Mucosa of stomach (tissue), 1 donor: ENCODE measurements around the gene PLA2R1.

Experiments used
- H3K27me3 ChIP-seq: one replicate; pipeline ENCODE4 v1.7.0; 2013; ENCODE audit warnings: mild to moderate bottlenecking, low read length; ENCODE audit not compliant: control insufficient read depth, insufficient read depth
- H3K36me3 ChIP-seq: one replicate; pipeline ENCODE4 v1.7.0; 2013; ENCODE audit warnings: low read length; ENCODE audit not compliant: control insufficient read depth, insufficient read depth
- H3K4me1 ChIP-seq: one replicate; pipeline ENCODE4 v1.7.0; 2013; ENCODE audit warnings: mild to moderate bottlenecking, low read length; ENCODE audit not compliant: control insufficient read depth, insufficient read depth
- H3K4me3 ChIP-seq: one replicate; pipeline ENCODE4 v1.7.0; 2013; ENCODE audit warnings: low read length
- H3K9ac ChIP-seq: one replicate; pipeline ENCODE4 v1.7.0; 2013; ENCODE audit warnings: mild to moderate bottlenecking, low read length, moderate library complexity
- H3K9me3 ChIP-seq: one replicate; pipeline ENCODE4 v1.7.0; 2013; ENCODE audit warnings: mild to moderate bottlenecking, low read length, moderate library complexity; ENCODE audit not compliant: control insufficient read depth
- donor health status: Pancreatic carcinoma.

The PLA2R1 gene

DNA sequence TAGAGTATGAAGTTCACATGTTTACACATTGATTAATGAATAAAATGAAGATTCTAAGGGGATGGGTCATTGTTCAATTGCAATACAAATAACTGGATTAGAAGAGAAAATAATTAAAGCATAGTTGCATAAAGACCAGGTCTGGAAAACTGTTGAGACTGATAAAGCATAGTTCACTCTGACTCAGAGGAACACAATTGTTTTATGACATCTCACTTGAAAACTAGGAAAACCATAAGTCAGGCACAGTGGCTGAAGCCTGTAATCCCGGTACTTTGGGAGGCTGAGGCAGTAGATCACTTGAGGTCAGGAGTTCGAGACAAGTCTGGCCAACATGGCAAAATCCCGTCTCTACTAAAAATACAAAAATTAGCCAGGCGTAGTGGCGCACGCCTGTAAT is 46.7 kb downstream of the PLA2R1 start:
- Histone ChIP-seq H3K4me3 (no peak overlapping the region), H3K4me1 (no peaks in the 10 kb centered on the region), H3K9me3 (no peaks in the 10 kb centered on the region), H3K27me3 (no peaks in the 10 kb centered on the region), H3K9ac (no peak overlapping the region), H3K36me3 (no peaks in the 10 kb centered on the region)

DNA sequence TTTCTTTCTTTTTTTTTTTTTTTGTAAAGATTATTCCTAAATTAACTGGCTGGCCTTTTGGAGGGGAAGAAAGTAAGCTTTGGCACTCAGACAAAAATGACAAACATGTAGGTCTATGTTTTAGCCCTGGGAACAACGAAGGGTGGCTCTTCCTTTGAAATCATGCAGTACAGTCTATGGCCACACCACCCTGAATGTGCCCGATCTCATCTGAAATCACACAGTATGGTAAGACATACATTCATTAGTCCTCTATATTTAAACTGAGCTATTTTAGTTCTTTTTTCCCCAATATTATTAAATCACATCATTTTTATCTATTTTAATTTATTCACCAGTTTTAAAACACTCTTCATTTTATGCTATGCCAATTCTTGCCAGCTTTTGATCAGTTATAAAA is 48.2 kb downstream of the PLA2R1 start:
- no peaks in the 10 kb centered on the region for H3K27me3 ChIP-seq
- H3K9ac ChIP-seq: no peak overlapping the region
- H3K9me3 ChIP-seq: no peaks in the 10 kb centered on the region
- no peaks in the 10 kb centered on the region for H3K36me3 ChIP-seq
- no peaks in the 10 kb centered on the region for H3K4me1 ChIP-seq
- H3K4me3 ChIP-seq: no peak overlapping the region

DNA sequence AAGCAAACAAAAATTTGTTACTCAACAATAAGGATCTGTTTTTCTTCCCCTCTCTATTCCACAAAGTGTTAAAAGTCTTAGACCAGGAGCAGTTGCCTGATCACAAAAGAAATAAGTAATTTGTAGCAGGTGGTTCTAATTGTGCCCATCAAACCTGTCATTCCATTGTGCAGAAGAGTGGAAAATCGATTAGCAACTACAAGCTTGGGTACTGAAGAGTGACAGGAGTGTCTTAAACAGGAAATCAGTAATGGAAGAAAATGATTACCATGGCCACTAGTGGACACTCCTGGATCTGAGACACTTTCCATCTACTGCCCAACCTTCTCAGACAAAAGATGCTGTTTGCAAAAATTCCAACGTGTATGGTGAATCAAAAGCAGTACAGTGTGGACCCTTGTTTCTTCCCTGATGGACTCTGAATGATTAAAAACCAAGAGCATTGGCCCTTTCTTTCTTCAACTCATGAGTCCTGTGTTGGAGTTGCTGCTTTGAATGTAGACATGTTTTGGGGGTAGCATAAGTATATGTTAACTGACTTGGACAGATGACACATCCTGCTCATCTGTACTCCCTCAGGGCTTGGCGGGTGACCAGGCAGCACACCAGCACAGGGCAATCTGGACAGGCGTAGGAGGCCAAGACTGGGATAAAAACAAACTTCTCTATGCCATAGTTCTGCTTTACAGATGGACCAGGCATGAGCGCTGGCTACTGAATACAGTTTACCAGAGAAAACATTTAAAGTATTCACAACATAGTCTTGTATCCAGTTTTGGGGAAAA is 51.9 kb downstream of the PLA2R1 start:
- Histone ChIP-seq H3K27me3 (no peaks in the 10 kb centered on the region), H3K9me3 (no peaks in the 10 kb centered on the region), H3K4me3 (no peak overlapping the region), H3K36me3 (no peaks in the 10 kb centered on the region), H3K9ac (no peak overlapping the region), H3K4me1 (no peaks in the 10 kb centered on the region)

DNA sequence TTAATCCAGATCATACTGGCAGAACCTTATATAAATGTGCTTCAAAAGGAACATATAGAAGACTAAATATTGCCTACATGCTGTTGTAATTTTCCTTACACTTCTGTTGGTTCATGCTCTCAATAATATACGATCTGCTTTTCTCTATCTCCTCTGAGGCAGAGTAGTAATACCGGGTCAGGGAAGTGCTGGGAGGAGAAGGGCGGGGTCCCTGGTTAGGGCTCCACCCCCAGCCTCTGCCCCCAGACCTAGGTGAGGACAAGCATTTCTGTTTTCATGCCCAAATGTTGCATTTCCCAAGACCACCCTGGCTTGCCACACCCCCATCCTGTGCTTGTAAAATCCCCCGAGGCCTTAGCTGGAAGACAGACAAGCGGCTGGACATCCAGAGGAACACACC is 55.3 kb downstream of the PLA2R1 start:
- no peak overlapping the region for H3K4me3 ChIP-seq
- H3K9me3 ChIP-seq: no peaks in the 10 kb centered on the region
- no peak overlapping the region for H3K9ac ChIP-seq
- no peaks in the 10 kb centered on the region for H3K4me1 ChIP-seq
- no peaks in the 10 kb centered on the region for H3K27me3 ChIP-seq
- H3K36me3 ChIP-seq: no peaks in the 10 kb centered on the region

DNA sequence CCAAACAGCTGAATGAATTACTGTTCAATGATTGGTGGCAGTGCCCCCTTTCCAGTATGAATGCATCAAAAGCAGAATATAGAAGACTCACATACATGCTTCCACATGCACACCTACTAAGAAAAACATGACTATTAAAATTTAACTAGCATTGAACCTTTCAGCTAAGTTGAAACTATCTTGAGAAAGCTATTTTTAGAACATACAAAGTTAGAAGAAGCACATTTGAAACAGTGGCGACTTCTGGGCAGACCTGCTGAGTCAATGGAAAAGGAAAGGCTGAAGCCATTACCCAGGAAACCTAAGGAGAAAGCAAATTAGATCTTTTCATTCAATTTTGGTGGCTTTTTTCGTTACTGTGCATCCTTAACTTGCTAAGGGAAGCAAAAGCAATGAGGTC is 55.9 kb downstream of the PLA2R1 start:
- Histone ChIP-seq H3K9me3 (no peaks in the 10 kb centered on the region), H3K4me3 (no peak overlapping the region), H3K4me1 (no peaks in the 10 kb centered on the region), H3K9ac (no peak overlapping the region), H3K27me3 (no peaks in the 10 kb centered on the region), H3K36me3 (no peaks in the 10 kb centered on the region)

DNA sequence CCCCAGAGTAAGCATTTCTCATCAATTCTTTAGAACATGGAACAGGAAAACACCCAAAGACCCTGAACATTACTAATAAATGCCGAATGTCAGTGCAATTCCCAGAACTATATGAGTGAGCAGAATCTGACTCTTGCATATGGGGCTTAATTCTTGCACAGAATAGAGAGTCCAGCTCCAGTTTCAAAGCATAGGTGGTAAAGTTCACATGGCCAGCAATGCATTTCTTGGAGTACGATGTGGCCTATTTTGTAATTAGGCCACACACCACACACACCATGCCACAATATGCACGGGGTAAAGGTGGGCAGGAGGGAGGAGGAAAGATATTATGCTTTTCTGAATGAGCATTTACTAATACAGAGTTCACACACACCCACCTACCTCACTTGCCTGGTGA is 56.5 kb downstream of the PLA2R1 start:
- Histone ChIP-seq H3K9me3 (no peaks in the 10 kb centered on the region), H3K9ac (no peak overlapping the region), H3K4me1 (no peaks in the 10 kb centered on the region), H3K27me3 (no peaks in the 10 kb centered on the region), H3K4me3 (no peak overlapping the region), H3K36me3 (no peaks in the 10 kb centered on the region)

DNA sequence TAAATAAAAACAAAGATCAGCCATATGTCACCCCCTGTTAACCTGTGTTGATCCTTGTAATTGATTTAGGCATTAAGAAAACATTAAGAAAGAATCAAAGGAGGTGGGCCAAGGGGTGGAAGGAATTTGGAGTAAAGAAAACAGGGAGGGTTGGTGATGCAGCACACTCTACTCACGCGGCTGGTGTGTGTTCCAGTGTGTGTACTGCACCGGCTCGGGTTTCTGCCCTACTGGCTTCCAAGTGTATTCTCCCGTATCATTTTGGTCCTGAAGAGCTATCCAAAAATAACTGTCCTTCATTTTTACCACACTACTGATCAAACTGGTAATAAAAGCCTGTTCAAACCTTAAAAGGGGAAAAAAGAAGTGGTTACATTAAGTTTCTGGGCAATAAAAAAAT is 56.9 kb downstream of the PLA2R1 start:
- Histone ChIP-seq H3K9me3 (no peaks in the 10 kb centered on the region), H3K36me3 (no peaks in the 10 kb centered on the region), H3K4me3 (no peak overlapping the region), H3K27me3 (no peaks in the 10 kb centered on the region), H3K4me1 (no peaks in the 10 kb centered on the region), H3K9ac (no peak overlapping the region)

DNA sequence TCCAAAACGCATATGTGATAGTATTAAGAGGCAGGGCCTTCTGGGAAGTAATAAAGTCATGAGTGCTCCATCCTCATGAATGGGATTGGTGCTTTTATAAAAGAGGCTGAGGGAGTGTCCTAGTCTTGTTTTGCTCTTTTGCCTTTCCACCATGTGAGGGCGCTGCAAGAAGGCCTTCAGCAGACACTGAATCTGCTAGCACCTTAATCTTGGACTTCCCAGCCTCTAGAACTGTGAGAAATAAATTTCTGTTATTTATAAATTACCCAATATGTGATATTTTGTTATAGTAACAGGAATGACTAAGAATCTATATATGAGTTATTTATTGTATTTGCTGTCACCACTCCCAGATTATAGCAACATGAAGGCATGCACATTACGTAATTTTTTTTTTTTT is 63.5 kb downstream of the PLA2R1 start:
- Histone ChIP-seq H3K36me3 (no peaks in the 10 kb centered on the region), H3K9me3 (no peaks in the 10 kb centered on the region)

DNA sequence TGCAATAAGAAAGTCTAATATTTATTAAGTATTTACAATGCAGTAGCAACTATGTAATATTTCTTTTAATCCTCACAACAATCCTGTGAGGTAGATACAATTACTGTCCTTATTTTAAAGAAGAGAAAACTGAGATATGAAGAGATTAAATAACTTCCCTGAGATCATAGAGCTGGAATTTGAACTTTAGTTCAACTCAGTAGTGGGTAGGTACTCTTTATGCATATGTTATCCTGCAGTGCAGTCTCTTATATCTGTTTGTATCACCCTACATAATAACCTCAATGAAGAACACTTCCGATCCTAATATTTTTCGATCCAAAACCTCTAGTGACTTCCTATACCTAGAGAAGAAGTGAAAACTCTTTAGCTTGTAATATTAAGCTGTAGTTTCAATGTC is 64.2 kb downstream of the PLA2R1 start:
- Histone ChIP-seq H3K27me3 (no peaks in the 10 kb centered on the region), H3K9ac (no peak overlapping the region), H3K36me3 (no peaks in the 10 kb centered on the region), H3K4me1 (no peaks in the 10 kb centered on the region), H3K9me3 (no peaks in the 10 kb centered on the region), H3K4me3 (no peak overlapping the region)

More for the DNA sequence above, 63.5 kb downstream of the PLA2R1 start:
- Histone ChIP-seq H3K9ac (no peak overlapping the region), H3K4me1 (no peaks in the 10 kb centered on the region), H3K27me3 (no peaks in the 10 kb centered on the region), H3K4me3 (no peak overlapping the region)

DNA sequence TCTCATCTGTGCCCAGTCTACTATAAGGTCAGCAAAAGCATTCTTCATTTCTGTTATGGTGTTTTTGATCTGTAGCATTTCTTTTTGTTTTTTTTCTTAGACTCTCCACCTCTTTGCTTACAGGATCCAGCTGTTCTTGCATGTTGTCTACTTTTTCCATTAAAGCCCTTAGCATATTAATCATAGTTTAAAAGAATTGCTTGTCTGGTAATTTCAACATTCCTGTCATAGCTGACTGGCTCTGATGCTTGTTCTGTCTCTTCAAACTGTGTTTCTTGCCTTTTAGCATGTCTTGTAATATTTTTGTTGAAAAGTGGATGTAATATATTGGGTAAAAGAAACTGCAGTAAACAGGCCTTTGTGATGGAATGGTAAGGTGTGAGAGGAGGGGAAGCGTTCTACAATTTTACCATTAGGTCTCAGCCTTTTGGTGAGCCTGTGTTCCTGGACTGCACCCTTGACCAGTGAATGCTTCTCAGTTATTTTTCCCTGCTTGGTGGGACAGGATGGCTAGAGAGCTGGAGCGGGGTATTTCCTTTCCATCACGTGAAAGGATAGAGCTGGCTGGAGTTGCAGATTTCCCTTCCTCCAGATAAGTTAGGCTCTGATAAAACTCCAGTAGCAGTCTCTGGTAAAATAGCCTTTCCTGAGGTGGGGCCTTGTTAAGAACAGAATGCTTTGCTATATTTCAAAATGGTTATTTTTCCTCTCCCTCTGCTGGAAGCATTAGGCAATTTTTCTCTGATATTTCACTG is 65.4 kb downstream of the PLA2R1 start:
- Histone ChIP-seq H3K9ac (no peak overlapping the region), H3K4me1 (no peaks in the 10 kb centered on the region), H3K9me3 (no peaks in the 10 kb centered on the region), H3K27me3 (no peaks in the 10 kb centered on the region), H3K4me3 (no peak overlapping the region), H3K36me3 (no peaks in the 10 kb centered on the region)

DNA sequence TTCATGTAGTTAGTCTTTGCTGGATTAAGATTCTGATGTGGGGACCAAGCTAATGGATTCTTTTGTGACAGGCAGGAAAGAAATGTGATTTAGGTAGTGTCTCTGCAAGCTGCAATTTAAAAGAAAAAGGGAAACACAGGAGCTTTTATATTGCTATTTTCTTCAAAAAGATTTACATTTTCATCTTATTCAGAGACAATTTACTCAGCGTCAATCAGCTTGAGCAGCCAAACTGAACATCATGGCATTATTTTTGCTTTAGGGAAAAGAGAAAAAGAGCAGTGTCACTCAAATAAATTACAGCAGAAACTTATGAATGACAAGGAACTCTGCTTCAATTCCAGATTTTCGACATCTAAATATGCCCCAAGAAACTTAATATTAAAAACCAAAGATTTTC is 67.4 kb downstream of the PLA2R1 start:
- H3K9me3 ChIP-seq: no peaks in the 10 kb centered on the region
- no peaks in the 10 kb centered on the region for H3K4me1 ChIP-seq
- H3K4me3 ChIP-seq: no peak overlapping the region
- H3K9ac ChIP-seq: no peak overlapping the region
- H3K36me3 ChIP-seq: no peaks in the 10 kb centered on the region
- H3K27me3 ChIP-seq: no peaks in the 10 kb centered on the region

DNA sequence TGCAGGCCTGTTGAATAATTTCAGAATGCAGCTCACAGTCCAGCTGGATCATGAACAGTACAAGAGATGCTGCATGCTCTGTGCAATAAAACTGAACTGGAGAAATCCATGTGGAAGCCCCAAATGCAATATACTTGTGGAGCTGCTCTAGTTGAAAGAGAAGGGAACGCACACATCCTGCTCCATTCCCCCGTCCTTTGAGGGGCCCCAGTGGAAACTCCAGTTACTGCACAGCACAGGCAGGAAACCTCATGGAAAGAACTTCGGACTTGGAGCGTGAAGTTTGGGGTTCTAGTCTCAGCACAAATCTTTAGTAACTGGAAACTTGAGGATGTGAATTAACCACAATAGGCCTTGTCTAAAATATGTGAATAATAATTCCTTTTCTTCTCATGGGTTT is 73.2 kb downstream of the PLA2R1 start:
- Histone ChIP-seq H3K27me3 (no peaks in the 10 kb centered on the region), H3K36me3 (no peaks in the 10 kb centered on the region), H3K9me3 (no peaks in the 10 kb centered on the region), H3K4me3 (no peak overlapping the region), H3K4me1 (no peaks in the 10 kb centered on the region), H3K9ac (no peak overlapping the region)
